Ovary (tissue), 3 donors: Measurements from ENCODE around the gene DPF3.

ENCODE experiments used
- EP300 ChIP-seq: sonication (generic); formaldehyde crosslinking; IDR thresholded peaks from one replicate; pipeline ENCODE4 v1.6.1; 2017; ENCODE audit warnings: antibody characterized with exemption
- POLR2A ChIP-seq: fragments of 450-650 bp; IDR thresholded peaks from one replicate; pipeline ENCODE4 v1.6.1; 2017; ENCODE audit warnings: antibody characterized with exemption, mild to moderate bottlenecking, moderate library complexity
- TF ChIP-seq, protein P1 (sequence below), 3 donors: fragments of 450-650 bp in 2 of 3; fragments of 200-600 bp in 1 of 3; IDR thresholded peaks; one replicate each; pipeline versions ENCODE4 v1.5.1 to v1.8.0; 2016 to 2022; ENCODE audit warnings: antibody characterized with exemption in 3 of 3, mild to moderate bottlenecking in 1 of 3
- donor health status: DM: no; HTN: no; CAD: no.

DNA sequence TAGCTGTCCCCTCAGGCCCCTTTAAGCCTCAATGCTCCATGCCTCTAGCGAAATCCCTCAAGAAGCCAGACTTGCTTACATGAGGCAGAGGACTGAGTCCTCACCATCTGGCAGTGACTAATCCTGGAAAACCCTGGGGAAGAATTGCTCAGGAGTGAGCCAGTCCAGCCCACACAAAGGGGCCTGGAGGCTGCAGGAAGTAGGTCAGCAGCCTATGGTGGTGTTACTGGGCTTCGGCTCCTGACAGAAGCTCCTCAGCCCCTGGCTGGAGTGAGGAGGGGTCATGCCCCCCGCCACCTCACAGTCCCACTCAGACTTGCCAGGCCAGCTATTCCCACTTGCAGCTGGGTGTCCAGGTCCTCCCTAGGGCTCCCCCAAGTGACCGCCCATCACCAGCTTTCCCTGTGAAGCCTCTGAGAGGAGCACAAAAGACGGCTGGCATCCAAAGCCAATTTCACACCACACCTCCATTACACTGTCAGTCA, 250.5 kb downstream of the DPF3 start:
- TF ChIP-seq, protein P1, sequence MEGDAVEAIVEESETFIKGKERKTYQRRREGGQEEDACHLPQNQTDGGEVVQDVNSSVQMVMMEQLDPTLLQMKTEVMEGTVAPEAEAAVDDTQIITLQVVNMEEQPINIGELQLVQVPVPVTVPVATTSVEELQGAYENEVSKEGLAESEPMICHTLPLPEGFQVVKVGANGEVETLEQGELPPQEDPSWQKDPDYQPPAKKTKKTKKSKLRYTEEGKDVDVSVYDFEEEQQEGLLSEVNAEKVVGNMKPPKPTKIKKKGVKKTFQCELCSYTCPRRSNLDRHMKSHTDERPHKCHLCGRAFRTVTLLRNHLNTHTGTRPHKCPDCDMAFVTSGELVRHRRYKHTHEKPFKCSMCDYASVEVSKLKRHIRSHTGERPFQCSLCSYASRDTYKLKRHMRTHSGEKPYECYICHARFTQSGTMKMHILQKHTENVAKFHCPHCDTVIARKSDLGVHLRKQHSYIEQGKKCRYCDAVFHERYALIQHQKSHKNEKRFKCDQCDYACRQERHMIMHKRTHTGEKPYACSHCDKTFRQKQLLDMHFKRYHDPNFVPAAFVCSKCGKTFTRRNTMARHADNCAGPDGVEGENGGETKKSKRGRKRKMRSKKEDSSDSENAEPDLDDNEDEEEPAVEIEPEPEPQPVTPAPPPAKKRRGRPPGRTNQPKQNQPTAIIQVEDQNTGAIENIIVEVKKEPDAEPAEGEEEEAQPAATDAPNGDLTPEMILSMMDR (IDR thresholded peaks at IDR 0.05) = no peak
- no peak for TF ChIP-seq POLR2A
- no peak for TF ChIP-seq EP300
